Cardiac muscle cell (in vitro differentiated cells and primary cell): Measurements from ENCODE around the gene PPP1R12C. TPM values are rescaled to one million over a fixed set of nuclear protein-coding genes. Genes with fewer than 3 reads are reported as not detected.

Experiments
- DNase-seq, 2 donors: peaks; one replicate each; pipeline versions ENCODE4 v3.0.0 to v3.0.0-alpha.2; 2010 to 2017; ENCODE audit warnings: low read depth in 1 of 2, low spot score in 1 of 2
- H3K27ac ChIP-seq: fragments of 200-600 bp; sonication (generic); 2 replicates; pipeline ENCODE4 v1.5.1; 2016
- H3K27me3 ChIP-seq: fragments of 200-600 bp; sonication (generic); 2 replicates; pipeline ENCODE4 v1.6.0; 2016; ENCODE audit warnings: control low read depth
- H3K36me3 ChIP-seq: fragments of 200-600 bp; sonication (generic); 2 replicates; pipeline ENCODE4 v1.5.1; 2016; ENCODE audit warnings: control low read depth
- H3K4me1 ChIP-seq: fragments of 200-600 bp; sonication (generic); 2 replicates; pipeline ENCODE4 v1.8.1; 2017; ENCODE audit warnings: low read depth, mild to moderate bottlenecking, mixed run types
- H3K4me3 ChIP-seq: fragments of 200-600 bp; sonication (generic); 2 replicates; pipeline ENCODE4 v1.5.1; 2016; ENCODE audit warnings: mild to moderate bottlenecking
- H3K9me3 ChIP-seq: fragments of 200-600 bp; sonication (generic); 2 replicates; pipeline ENCODE4 v1.5.1; 2017; ENCODE audit warnings: low read depth, mild to moderate bottlenecking, control low read depth
- CTCF ChIP-seq: IDR thresholded peaks from 2 replicates; pipeline ENCODE4 v1.5.1; 2012; ENCODE audit warnings: low read depth, mild to moderate bottlenecking, low read length
- polyA plus RNA-seq: library from polyadenylated mRNA; unstranded; fragments of >200 nt; fragmentation: Nextera tagmentation; extraction: Ambion mirVana; gene quantifications from 2 replicates; pipeline ENCODE4 v1.2.1, GENCODE V29; 2016
- total RNA-seq: library from RNA; depleted of rRNA; stranded (reverse); fragments of >200 nt; gene quantifications from 2 replicates; pipeline ENCODE4 v1.2.3, GENCODE V29; 2016

Gene PPP1R12C
- total and polyA plus RNA-seq, 2 experiments from 2014 or later: 38.0 to 107 TPM

GRCh38 chr19:55050749-55051532, 66.5 kb downstream of the PPP1R12C start:
- Histone ChIP-seq H3K27ac (no peak overlapping the region), H3K27me3 (no peaks in the 10 kb centered on the region), H3K4me3 (no peak overlapping the region), H3K4me1 (no peaks in the 10 kb centered on the region), H3K36me3 (peaks cover 28% of the 10 kb centered on the region), H3K9me3 (no peaks in the 10 kb centered on the region)
- TF ChIP-seq CTCF: no peak
- DNase-seq: no peak

- Histone ChIP-seq H3K27ac (no peak overlapping the region), H3K27me3 (no peaks in the 10 kb centered on the region), H3K9me3 (no peaks in the 10 kb centered on the region), H3K36me3 (peaks cover 24% of the 10 kb centered on the region), H3K4me3 (no peak overlapping the region), H3K4me1 (no peaks in the 10 kb centered on the region)
- DNase-seq: no peak
- no peak for TF ChIP-seq CTCF
Observed at GRCh38 chr19:55048446-55048845, 69.0 kb downstream of the PPP1R12C start.

DNA sequence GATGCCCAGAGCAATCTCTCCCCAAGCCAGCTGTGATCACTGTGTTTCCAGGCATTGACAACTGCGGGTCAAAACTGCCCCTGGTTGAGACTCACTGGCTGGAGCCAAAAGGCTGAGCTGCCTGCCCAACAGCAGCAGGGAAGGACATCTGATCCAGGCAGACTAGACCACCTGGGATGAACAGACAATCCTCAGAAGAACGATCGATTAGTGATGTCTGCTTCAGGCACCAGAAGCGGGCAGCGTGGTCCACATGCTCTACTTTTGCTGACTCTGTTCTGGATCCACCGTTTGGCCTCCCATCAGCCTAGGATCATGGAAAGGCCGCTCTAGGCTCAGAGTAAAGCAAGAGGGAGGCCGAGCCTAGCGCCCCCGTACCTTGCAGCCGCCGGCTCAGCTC, 69.5 kb downstream of the PPP1R12C start:
- no peak for DNase-seq
- TF ChIP-seq CTCF: no peak
- no peak overlapping the region for H3K27ac ChIP-seq
- no peaks in the 10 kb centered on the region for H3K4me1 ChIP-seq
- no peak overlapping the region for H3K4me3 ChIP-seq
- peaks cover 26% of the 10 kb centered on the region for H3K36me3 ChIP-seq
- no peaks in the 10 kb centered on the region for H3K27me3 ChIP-seq
- H3K9me3 ChIP-seq: no peaks in the 10 kb centered on the region

DNA sequence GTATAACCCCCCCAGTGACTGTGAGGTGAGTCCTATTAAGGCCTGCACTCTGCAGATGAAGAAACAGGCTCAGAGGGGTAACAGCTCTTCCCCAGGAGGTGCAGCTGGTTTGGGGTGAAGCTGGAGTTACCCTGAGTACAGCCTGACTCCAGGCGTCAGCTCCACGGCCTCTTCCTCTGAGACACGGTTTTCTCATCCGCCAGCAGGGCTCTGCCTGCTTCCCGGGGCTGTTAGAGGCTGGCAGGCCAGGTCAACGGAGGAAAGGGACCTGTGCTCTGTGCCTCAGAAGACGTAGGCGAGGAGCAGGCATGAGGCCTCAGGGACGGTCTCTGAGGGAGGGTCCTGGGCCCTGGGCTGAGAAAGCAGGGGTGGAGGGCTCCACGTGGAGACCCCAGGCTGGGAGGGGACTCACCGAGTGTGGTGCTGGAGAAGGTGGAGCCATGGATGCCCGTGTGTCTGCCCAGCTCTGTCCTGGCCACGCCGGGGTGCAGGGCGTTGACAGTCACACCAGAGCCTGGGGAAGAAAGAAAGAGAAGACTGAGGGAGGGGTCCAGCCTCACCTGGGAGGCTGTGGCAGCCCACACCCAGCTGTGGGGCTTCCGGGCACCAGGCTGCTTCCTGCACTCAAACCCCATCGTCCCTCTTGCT, 70.3 kb downstream of the PPP1R12C start:
- H3K4me1 ChIP-seq: no peaks in the 10 kb centered on the region
- no peak overlapping the region for H3K27ac ChIP-seq
- H3K4me3 ChIP-seq: no peak overlapping the region
- no peak for DNase-seq
- H3K9me3 ChIP-seq: no peaks in the 10 kb centered on the region
- peaks cover 30% of the 10 kb centered on the region for H3K36me3 ChIP-seq
- no peak for TF ChIP-seq CTCF
- H3K27me3 ChIP-seq: no peaks in the 10 kb centered on the region

DNA sequence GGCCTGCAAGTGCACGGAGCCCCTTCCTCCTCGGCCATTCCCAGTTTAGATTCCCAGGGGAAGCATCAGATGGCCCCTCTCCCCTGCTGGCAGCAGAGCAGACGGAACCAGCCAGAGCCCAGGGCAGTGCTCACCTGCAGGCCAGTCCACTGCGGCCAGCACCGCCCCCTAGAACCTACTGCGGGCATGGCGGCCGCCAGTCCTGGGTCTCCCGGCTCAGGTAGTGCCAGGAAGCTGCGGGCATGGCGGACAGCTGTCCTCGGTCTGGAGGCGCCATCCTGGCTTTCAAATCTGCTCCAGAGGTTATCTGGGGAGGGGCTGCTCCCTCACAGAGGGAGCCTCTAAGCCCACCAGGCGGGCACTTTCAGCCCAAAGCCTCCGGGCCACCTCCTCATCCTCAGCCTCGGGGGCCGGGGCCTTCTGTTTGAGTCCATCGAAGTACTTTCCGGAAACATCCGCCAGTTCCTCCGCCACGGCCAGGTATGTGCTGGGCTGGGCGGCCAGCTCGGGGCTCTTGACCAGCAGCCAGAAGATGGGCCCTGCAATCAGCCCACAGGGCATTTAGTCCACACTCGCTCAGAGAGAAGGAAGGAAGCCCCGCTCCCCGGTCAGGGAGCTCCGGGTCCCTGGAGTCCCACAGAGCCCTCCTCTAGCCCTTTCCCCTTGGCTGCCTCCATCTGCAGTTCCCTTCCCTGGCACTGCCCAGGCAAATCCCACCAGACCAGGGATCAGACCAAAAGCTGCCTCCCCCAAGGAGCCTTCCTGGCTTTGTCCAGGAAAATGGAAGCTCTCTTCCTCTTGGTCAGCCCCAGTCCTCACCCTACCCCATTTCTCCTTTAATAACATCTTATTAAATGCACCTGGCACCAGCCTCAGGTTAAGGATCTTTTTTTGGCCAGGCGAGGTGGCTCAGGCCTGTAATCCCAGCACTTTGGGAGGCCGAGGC, 72.4 kb downstream of the PPP1R12C start:
- TF ChIP-seq CTCF: no peak
- Histone ChIP-seq H3K4me1 (no peaks in the 10 kb centered on the region), H3K36me3 (peaks cover 30% of the 10 kb centered on the region), H3K9me3 (no peaks in the 10 kb centered on the region), H3K4me3 (no peak overlapping the region), H3K27ac (no peak overlapping the region), H3K27me3 (no peaks in the 10 kb centered on the region)
- DNase-seq: no peak
